Stimulated activated CD8-positive, alpha-beta memory T cell treated with anti-CD3 and anti-CD28 coated beads, Interleukin-2, amount 100 ng/mL, for 48 hours (primary cell): Measurements from ENCODE around the gene TMEM40.
"Not testable (repeated sequence)": the region's sequence is repeated elsewhere in the genome, so short reads cannot be mapped to it uniquely, and the experiment has no call there.

Experiments used
- DNase-seq, 2 donors: peaks; one replicate each; pipeline ENCODE4 v3.0.0-alpha.2; 2020; ENCODE audit warnings: low read depth in 2 of 2

Gene TMEM40

DNA sequence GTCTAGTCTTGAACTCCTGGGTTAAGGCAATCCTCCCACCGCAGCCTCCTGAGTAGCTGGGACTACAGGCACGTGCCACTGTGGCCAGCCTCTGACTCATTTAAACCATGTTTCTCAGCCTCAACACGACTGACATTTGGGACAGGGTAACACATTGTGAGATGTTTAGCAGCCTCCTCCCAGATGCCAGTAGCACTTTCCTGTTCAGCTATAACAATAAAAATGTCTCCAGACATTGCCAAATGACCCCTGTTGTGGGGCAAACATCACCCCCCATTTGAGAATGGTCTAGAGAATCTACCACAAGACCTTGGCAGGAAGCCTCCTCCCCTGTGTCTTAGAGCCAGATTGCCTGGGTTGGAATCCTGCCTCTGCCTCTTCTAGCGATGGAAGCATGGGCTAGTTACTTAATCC is 8.4 kb downstream of the TMEM40 start:
- peak; percentile 23 for DNase-seq

GRCh38 chr3:12750223-12750622 is 8.8 kb downstream of the TMEM40 start:
- no peak for DNase-seq

GRCh38 chr3:12748477-12748876 is 10.6 kb downstream of the TMEM40 start:
- no peak for DNase-seq

DNA sequence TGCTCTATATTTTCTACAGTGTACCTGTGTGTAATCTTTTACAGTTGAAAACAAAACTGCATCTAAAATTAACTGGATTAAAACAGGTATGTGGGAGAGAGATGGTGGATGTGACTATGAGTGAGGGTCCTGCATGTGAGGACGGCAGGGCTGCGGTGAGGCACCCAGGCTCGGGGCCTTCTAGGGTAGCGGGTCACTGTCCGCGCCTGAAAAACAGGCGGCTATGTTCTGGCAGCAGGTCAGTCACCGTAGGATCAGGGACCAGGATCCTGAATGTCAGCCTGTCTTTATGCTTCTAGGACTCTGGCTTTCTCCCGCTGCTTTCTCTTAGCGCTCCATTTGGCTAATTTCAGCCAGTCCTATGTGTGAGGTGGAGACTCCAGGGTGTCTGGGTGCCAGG is 12.6 kb downstream of the TMEM40 start:
- no peak for DNase-seq

DNA sequence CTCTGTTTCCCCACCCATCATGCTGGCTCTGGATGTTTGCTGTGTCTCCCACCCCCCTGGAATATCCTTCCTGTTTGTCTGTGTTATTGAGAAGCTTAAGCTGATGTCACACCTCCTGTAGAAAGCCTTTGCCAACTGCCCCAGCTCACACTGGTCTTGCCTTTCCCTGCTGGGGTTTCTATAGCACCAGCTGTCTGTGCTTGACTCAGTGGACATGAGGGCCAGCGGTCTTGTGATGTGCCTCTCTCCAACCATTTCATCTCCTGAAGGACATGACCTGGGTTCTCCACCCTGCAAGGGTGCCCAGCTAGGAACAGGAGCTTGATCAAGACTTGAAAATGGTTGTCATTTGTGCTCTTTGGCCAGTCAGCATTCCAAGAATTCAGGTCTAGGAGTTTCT is 14.7 kb downstream of the TMEM40 start:
- DNase-seq: no peak

DNA sequence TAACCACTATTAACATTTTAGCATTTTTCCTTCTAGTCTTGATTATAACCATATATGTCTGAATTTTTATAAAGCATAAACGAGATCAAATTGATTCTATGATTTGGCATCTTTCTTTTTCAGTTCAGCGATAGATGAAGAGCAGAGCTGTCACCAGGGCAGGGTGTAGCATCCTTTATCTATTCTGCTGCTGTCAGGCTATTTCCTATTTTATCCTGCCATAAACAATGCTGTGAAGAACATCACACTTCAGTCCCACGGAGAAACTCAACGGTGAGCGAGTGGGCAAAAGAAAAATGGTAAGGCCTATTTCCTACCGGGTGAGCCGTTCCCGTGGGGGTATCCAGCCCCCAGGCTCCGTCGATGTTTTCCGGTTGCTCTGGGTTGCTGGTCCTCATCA is 15.5 kb downstream of the TMEM40 start:
- no peak for DNase-seq

GRCh38 chr3:12742330-12743107 is 16.5 kb downstream of the TMEM40 start:
- no peak for DNase-seq

DNA sequence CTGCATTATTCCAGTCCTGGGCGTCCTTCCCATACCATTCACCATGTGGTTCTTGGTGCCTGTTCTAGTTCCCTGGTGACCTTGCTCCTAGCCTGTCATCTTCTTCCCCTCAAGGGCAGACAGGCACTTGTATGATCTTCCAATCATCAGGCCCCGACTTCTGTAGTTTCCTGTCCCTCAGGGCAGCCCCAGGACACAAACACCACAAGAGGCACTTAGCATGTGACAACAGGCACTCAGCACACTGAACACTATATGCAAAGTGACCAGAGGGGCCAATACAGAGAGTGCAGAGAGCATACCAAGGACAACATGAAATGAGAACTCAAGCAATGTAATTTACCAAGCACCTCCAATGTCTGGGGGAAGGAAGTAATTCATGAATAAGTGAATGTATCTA is 17.9 kb downstream of the TMEM40 start:
- DNase-seq: no peak

DNA sequence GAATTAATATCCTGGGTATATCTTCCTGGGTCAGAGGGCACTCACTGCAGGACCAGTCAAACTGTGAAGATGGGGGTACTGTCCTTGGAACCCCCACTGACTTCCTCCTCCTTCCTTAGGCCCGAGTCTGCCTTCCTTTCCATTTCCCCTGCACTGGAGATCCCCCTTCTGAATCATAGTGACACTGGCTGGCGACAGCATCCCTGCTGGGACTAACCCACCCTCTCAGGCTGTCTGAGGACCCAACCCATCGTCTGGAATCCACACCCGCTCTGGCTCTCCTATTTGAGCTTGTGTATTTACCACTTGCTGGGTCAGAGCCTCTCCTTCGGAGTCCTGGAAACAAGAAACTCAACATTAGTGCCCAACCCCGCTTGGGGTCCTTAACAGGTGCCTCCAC is 21.2 kb downstream of the TMEM40 start:
- DNase-seq: no peak

- no peak for DNase-seq
Measured at GRCh38 chr3:12737319-12737718, 21.7 kb downstream of the TMEM40 start.

DNA sequence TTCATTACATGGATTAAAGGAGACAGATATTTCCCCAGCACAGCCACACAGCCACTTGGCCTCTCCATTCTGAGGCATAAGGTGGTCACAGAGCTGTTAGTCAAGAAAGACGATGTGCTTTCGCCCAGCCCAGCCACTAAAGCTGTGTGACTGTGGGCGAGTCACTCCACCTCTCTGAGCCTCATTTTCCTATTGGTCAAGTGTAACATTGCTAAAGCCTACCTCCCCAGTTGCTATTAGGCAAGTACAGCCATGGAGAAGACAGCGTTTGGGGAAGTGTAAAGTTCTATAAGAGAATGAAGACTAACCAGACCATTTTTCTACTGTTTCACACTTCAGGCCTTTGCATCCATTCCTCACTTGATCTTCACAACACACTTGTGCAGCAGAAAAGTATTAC is 24.1 kb downstream of the TMEM40 start:
- DNase-seq: no peak

GRCh38 chr3:12733566-12733965 is 25.5 kb downstream of the TMEM40 start:
- DNase-seq: no peak

DNA sequence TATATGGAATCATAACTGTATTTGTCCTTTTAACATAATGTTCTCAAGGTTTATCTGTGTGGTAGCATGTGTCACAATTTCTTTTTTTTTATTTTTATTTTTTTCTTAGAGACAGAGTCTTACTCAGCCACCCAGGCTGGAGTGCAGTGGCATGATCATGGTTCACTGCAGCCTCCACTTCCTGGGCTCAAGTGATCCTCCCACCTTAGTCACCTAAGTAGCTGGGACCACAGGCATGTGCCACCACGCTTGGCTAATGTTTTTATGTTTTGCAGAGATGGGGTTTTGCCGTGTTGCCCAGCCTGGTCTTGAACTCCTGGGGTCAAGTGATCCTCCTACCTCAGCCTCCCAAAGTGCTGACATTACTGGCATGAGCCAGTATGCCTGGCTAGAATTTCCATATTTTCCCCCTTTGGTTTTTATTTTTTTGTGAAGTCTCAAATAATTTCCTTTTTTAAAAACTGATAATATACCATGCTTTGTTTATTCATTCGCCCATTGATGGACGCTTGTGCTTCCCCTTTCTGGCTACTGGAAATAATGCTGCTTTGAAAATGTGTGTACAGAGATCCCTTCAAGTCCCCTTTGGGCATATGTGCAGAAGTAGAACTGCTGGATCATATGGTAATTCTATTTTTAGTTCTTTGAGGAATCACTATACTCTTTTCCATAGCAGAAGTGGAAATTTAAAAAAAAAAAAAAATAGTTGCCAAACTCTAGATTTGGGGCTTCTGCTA is 28.4 kb downstream of the TMEM40 start:
- DNase-seq: no peak

- no peak for DNase-seq
Measured at GRCh38 chr3:12729051-12729651, 29.9 kb downstream of the TMEM40 start.

DNA sequence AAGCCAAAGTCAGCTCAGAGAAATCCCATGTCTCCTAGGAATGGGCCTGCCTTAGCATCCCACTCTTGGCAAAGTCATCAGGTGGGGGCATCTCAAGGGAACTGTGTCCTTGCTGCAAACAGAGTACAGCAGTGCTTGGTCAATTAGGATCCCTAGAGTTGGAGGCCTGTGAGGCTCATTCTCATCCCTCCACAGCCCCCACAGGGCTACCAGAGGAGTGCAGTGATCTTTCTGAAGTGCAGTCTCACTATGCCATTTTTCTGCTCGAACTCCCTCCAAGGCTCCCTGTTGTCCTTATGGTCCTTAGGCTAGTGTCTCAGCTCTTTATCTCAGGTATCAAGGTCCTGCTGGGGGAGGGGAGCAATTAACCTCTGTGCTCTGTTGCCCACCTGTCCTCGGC is 31.1 kb downstream of the TMEM40 start:
- DNase-seq: no peak

DNA sequence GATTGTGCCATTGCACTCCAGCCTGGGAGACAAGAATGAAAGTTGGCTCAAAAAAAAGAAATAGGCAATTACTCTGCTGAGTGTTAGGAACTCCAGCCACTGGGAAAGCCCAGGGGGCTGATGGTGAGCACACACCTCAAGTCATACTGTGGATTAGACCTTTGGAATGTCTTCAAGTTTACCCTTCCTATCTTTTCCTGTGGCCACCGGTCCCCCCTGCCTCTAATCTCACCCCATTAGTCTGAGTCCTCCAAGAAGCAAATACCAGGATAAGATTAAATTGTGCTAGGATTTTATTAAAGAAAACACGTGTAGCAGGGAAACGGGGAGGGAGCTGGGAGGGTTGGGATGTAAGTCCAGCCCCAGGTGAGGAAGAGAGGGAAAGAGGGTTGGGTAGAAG is 31.6 kb downstream of the TMEM40 start:
- DNase-seq: no peak

GRCh38 chr3:12725436-12725835 is 33.6 kb downstream of the TMEM40 start:
- no peak for DNase-seq

DNA sequence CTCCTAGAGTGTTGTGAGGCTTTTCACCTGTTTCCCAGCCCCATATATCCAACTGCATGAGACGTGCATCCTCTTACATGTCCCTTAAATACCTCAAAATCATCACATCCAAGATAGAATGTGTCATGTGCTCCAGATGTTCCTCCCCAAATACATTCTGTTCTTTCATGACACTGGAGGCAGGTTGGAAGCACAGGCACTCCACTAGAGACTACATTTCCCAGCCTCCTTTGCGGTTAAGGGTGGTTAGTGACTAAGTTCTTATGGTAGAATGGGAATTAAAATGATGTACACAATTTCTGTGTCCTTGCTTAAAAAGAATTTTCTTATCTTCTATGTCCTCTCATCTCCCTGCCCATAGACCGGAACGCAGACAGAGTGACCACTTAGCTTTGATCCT is 34.3 kb downstream of the TMEM40 start:
- DNase-seq: no peak

- DNase-seq: not testable (repeated sequence)
Measured at GRCh38 chr3:12723362-12723761, 35.7 kb downstream of the TMEM40 start.

GRCh38 chr3:12722226-12722625 is 36.8 kb downstream of the TMEM40 start:
- DNase-seq: no peak

GRCh38 chr3:12719984-12720898 is 38.8 kb downstream of the TMEM40 start:
- peak; percentile 24 to 36 for DNase-seq

- DNase-seq: no peak
Measured at GRCh38 chr3:12719541-12719940, 39.5 kb downstream of the TMEM40 start.
